ENCODE data around the gene RGS7. TPM values are rescaled to one million over a fixed set of nuclear protein-coding genes. Genes with fewer than 3 reads are reported as not detected.
"Not testable (repeated sequence)": the region's sequence is repeated elsewhere in the genome, so short reads cannot be mapped to it uniquely, and the experiment has no call there.

Gene RGS7
- polyA plus RNA-seq, 1 donor, result not detected

DNA sequence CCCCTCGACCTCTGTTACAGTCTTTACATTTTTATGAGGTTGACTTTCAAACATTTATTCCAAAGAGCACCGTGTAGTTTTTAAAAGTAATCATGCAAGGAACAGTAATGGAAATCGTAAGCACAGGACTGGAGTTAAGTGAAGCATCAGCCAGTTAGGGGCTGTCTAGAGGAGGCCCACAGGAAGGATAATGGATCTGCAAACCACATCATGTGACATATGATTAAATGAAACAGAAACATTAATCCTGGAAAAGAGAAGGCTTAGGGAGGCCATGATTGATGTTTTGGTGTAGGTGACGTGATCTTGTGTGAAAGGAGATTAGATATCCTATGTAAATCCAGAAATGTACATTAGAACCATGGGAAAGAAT lies 25.0 kb downstream of the RGS7 start:
- no peak for DNase-seq (ENCODE audit: low read depth)

DNA sequence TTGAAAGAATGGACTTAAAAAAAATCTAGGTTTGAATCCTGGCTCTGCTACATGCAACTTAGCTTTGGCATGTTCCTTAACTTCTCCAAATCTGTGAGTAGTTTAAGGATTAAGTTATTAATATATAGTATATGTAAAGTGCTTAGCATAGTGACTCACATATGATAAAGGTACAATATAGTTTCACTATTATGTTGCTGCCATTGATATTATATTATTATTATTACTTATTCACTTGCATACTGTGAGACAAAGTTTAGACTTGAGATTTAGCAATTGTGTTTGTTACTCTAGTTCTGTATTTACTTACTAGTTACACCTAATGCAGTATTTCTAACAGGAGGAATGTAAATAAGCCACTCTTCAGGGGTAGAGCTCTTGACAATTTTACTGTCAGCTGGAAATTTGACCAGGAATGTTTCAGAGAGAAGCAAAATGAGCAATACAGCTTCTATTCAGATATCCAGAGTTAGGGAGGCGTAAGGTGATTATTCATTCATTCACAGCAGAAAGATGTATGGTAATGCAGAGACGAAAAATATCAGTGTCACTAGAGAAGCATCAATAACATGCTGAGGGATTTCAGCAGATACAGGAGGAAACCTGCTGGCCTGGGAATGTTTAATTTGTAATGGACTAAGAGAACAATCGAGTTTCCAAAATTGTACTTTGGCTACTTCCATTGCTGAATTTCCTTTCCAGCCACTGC lies 25.5 kb downstream of the RGS7 start:
- no peak for DNase-seq (ENCODE audit: low read depth)

DNA sequence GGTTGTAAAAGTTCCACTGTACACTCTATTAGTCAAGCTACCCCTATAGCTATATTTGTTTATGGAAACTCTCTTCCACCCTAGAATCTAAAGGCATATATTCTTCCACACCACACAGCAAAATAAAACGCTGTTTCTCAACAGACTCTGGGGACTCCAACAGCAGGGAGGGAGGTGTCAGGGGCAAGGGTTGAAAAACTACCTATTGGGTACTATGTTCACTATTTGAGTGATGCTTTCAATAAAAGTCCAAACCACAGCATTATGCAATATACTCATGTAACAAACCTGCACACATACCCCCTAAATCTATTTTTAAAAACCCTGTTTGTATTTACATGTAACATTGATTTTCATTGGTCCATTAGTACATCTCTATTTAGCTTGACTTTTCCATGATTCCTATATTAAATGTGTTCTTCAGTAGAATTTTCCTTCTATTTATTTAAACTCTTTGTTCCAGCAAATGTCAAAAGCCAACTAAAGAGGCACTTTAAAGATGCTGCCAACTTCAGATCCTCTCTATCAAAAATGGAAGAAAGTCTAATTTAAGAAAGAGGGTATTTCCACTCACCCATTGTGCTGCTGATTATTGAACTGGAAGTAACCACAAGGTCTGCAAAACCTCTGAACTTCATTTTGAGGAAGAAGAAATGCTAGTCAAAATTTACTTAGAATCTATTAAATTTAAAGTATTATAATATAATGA lies 26.2 kb downstream of the RGS7 start:
- no peak for DNase-seq (ENCODE audit: low read depth)

DNA sequence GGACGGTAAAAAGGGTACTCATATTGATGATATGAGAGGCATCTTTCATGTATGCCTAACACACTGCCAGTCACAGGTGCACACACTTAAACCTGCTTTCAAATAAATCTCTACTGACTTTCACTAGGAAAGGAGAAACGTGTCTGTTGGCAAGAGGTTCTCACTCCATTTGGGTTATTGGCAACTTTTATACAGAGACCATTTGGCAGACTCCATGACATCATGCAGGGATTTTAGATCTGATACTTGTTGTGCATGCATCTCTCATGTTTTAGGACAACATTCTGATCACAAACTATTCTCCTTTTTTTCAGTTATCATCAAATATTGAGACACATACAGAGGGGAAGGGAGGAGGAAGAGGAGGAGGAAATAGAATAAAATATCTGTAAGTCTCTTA lies 31.5 kb downstream of the RGS7 start:
- no peak for DNase-seq (ENCODE audit: low read depth)

DNA sequence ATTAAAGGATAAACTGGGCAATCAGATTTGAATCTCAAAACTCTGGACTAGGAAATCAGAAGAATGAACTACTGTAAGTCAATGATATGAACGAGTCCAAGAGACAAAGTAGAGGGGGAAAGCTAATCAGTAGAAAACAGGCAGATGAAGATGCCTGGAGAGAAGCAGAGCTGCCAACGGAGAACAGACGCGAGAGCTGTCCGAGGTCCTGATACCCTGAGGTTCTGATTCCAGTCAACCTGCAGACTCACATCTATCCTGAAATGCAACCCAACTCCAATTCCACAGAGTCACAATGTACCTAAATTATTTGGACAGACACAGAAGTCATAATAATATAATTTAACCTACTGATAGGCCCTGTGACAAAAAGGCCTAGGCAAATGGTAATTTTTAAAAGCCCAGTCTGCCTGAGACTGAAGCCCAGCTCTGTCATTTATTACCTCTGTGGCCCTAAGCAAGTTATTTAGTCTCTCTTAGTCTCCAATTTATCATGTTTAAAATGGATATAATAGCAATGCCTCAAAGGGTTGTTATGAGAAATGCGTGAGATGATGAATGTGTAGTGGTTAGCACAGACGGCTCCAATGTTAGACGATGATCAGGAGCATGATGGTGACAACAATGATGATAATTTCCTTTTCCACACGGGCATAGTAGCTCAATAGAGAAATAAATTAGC lies 33.4 kb downstream of the RGS7 start:
- peak; percentile 13 for DNase-seq (ENCODE audit: low read depth)

DNA sequence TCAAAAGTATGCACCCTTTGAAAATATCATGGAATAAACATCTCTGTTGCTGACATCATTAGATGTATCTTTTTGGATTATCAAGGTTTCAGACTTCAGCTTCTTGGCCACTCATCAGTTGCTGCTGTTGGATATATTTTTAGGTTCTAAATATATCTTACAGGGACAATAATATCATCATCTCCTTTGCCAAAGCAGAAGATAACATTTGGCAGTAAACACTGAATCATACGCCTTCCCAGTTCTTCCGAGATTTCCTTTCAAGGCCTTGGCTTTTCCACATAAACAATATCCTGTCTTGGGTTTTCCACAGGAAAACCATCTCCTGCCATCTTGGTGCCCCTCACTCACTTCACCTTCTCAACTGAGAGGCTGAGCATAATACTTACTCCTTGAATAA lies 39.3 kb downstream of the RGS7 start:
- no peak for DNase-seq (ENCODE audit: low read depth)

DNA sequence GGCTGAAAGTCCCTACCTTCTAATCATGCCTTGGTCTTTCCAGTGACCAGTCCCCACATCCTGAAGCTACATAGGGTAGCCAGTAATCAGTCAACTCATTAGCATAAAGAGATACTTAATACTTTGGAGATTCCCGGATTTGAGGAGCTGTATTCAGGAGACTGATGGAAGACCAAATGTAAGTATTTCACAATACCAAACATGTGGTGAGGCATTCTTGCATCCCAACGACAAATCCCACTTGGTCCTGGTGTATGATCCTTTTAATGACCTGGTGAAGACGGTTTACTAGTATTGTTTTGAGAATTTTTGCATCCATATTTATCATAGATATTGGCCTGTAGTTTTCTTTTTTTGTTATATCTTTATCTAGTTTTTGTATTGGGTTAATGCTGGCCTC lies 40.6 kb downstream of the RGS7 start:
- DNase-seq (ENCODE audit: low read depth), result no peak

DNA sequence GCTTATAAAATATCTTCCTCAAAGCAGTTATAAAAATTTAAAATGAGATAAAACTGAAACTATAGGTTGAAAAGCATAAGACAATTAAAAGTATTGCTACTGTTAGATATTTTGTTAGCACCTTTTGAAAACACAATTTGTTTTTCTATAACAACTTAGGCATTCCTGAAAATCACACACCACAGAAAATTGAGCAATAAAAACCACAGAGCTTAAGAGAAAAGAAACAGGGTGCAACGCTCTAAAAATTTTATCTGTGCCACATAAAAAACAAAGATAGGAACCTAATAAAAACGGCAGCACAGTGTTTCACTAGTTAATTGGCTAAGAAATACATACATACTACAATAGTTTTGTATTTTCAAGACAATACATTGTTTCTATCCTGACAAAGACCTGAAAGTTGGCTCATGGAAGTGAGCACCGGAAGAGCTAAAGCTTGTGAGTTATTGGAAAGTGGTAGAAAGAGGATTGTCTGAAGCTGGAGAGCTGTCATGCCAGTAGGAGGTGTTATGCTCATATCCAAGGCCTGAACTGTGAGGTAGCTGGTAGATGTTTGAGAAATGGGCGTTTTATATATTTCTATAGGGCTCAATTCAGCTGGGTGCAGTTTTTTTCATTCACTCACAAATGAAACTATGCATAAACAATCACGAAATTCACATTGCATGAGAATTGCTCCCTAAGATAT lies 45.8 kb downstream of the RGS7 start:
- DNase-seq (ENCODE audit: low read depth), result no peak

DNA sequence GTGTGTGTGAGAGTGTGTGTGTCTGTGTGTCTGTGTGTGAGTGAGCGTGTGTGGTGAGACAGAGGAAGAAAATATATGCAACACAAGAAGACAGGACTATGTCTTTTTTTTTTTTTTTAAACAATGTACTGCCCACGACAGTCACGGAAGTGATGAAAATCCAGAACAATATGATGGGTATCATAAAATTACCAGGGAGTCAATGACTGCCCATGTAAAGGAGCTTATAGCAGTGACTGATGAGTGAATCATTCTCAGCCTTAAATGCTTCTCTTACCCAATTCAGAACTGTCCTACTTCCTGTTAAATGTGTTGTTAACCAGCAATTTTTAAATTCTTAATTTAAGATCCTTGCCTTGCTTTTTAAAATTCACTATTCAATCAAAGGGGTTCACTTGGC lies 46.6 kb downstream of the RGS7 start:
- no peak for DNase-seq (ENCODE audit: low read depth)

DNA sequence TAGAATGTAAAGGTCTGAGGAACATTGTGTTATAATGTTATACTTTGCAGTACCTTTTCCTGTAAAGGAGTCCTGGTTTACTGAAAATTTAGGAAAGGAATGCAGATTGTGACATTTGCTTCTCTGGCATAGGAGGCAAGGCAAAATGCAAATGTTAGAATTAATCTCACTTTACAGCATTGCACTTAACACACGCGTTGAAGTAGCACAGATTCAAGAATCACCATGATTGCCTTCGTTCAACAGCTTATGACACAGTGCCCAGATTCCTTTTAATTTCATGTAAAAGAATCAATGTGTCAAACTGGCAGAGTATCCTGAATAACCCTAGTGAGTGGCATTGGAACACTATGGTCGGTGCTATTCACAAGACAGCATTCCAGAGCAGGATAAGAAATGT lies 47.4 kb downstream of the RGS7 start:
- no peak for DNase-seq (ENCODE audit: low read depth)

DNA sequence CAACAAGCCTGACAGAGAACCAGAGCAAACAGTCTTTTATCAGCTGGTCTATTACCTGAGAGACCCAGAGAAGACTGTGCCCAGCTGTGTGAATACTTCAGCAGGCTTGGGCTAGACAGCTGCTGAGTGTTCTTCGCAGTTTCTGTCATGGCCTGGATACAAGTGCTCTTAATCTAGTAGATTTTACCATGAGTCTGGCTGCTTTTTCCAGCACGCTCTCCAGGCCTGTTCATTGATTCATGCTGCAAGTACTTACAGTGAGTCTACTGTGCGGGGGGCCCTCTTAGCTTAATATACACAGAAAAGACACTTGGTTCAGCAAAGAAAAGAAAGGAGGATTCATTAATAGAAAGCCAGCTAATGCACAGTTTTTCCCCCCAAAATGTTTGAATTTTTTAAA lies 48.5 kb downstream of the RGS7 start:
- no peak for DNase-seq (ENCODE audit: low read depth)

DNA sequence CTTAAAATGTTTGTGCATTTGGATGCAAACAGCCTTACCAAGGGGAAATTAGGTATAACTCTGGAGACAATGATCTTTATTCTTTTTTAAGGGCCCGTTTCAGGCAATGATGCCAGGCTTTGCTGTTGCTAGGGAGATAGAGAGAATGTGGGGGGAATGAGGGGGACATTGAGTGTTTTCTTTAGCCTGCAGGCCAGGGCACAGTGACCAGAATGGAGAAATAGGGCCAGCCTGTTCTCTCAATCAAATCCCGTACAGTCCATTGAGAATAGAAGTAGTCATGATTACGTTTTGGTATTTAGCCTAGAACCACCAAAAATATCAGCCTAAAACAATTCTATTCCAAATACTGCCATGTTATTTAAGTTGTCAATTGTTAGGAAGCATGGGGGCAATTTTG lies 49.0 kb downstream of the RGS7 start:
- DNase-seq (ENCODE audit: low read depth), result no peak

DNA sequence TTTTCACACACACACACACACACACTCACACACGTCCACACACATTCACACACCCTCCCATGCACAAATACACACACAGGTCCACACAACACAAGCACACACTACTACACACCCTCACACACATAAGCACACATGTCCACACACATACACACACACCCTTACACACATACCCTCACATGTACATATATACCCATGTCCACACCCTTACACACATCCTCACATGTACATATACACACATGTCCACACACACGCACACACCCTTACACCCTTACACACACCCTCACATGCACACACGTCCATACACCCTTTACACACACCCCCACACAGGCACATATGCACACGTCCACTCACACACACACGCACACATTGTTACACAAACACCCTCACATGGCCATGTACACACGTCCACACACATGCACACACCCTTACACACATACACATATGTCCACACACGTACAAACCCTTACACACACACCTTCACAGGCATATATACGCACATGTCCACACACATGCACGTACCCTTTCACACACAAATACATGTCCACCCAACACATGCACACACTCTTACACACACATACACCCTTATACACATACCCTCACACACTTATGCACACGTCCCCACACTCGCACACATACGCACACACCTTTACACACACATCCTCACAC lies 50.7 kb downstream of the RGS7 start:
- DNase-seq (ENCODE audit: low read depth), result no peak

DNA sequence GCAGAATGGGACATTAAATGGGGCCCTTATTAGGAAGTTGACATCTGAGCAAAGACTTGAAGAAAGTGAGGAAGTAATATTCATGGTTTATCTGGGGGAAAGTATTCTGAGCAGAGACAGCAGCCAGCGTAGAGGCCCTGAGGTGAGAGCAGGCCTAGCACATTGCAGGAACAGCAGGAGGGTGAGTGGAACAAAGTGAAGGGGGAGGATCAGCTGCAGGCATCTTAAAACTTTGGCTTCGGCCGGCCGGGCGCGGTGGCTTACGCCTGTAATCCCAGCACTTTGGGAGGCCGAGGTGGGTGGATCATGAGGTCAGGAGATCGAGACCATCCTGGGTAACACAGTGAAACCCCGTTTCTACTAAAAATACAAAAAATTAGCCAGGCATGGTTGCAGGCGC lies 55.0 kb downstream of the RGS7 start:
- not testable (repeated sequence) for DNase-seq (ENCODE audit: low read depth)

DNA sequence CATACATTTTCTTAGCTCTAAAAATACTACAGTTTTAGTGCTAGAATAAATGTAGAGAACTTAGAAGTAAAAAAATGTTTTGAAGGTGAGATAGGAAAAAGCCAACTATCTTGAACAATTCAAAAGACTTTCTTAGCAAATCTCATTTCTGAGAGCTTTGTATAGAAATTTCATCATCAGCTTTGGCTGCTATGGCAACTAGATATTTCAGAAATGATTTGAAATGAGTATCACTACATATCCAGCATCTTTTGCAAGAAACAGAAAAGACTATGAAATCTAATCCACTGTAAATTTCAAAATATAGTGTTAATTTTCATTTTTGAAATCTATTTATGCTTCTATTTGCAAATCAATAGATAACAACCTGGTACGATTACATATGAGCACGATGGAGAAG lies 57.7 kb downstream of the RGS7 start:
- no peak for DNase-seq (ENCODE audit: low read depth)

DNA sequence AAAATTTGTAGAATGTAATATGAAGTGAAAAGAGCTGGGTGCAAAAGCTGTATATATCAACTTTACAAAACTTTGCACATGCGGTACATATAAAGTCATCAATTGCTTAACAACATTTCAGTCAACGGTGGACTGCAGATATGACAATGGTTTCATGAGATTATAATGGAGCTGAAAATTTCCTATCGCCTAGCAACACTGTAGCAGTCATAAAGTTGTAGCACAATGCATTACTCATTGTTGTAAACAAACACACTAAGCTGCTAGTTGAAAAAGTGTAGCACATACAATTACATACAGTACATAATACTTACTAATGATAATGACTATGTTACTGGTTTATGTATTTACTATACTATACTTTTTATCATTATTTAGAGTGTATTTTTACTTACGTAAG lies 64.0 kb downstream of the RGS7 start:
- no peak for DNase-seq (ENCODE audit: low read depth)

DNA sequence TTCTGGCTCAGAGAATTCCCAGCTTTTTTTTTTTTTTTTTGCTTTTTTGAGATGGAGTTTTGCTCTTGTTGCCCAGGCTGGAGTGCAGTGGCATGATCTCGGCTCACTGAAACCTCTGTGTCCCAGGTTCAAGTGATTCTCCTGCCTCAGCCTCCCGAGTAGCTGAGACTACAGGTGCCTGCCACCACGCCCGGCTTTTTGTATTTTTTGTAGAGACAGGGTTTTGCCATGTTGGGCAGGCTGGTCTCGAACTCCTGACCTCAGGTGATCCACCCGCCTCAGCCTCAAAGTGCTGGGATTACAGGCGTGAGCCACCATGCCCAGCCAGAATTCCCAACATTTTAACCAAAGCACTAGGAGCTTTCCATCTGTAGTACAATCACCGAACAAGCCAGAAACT lies 65.5 kb downstream of the RGS7 start:
- not testable (repeated sequence) for DNase-seq (ENCODE audit: low read depth)

DNA sequence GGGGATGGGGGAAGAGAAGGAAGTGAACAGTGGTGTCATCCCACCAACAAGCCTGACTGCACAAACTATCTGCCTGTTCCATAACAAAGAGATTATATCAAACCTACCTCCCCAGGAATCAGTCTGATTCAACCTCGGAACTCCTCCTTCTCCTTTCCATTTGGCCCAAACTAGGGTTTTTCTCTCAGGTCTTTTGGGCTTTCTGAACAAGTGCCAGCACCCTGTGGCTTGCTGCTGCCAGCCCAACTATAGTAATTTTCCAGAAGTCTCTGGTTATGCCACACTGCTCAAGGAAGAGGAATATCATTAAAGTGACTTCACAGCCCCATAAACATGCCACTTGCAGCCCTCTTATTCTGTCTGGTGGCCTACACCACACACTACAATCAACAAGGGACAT lies 70.5 kb downstream of the RGS7 start:
- no peak for DNase-seq (ENCODE audit: low read depth)

DNA sequence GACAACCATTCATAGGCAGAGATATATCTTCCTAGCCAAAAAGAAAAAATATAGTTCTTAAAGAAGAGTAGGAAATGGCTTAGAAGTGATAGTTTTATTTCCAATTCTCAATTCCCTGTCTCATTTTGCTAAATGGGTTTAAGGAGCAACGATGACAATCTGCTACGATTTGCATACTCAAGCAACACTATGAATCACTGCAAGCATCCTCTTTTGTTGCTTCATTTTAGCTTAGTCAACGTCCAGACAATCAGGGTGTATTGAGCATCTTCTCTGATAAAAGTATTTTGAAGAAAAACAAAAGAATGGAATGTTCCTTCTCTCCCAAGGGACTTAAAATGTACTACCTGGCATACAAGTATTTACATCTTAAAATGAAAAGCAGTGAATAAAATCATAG lies 80.6 kb downstream of the RGS7 start:
- no peak for DNase-seq (ENCODE audit: low read depth)

DNA sequence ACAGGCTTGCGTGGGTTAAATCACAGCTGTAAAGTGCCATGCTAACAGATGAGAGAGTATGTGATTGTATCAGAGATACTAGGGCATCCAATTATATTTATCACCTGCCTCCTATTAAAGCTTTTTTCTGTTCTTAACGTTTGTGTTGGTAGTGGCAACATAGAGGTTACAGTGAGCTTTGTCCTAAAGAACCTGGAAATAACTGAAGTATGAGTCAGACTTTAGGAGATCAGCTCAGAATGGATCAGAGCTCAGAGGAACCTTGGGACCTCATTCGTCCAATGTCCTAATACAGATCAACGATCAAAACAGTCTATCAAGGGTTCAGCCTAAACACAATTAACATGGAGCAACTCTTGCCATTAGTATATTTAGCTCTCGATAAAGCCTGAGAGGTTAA lies 81.0 kb downstream of the RGS7 start:
- no peak for DNase-seq (ENCODE audit: low read depth)

DNA sequence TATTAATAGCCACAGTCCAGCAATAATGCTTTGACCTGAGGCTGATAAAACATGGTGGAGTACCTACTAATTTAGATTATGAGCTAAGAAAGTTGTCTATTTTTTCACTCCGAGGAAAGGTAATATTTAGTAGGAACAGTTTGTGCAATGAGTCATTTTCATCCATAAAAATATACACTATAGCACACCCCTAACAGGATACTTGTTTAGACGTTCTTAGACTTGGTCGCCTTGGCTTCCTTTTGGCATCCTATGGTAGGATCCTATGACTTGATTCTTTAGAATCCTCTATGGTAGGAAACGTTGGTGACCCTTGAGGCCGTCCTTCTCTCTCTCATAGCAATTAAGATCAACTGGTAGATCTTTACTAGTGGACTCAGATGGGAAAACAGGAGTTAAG lies 81.8 kb downstream of the RGS7 start:
- DNase-seq (ENCODE audit: low read depth), result no peak

DNA sequence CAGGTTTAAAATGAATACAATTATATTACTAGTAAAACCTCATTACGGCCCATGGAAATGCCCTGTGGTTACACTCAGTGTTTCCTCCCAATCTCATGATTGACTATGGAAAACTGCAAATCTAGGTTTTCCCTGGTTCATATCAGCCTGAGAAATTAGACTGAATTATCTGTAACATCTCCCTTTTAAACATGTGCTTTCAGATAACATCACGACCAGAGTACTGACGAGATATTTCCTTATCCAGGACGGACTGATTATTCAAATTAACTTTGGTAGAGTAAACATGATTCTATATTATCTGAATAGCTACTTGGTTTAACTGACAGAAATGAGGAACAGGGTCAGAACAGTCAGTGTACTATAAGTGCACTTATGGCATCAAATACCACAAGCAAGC lies 82.3 kb downstream of the RGS7 start:
- DNase-seq (ENCODE audit: low read depth), result no peak
